ENCODE data around the gene IRF2BPL. TPM values are rescaled to one million over a fixed set of nuclear protein-coding genes. Genes with fewer than 3 reads are reported as not detected.
A peak's percentile ranks its signal among the peaks of the same experiment; 100 is the strongest.

The IRF2BPL gene
- total and polyA plus RNA-seq, 9 of the 15 experiments (the other 6 are each of a cell fraction or from before 2014, with no cell fraction given) = 0.52 to 21.6 (median 2.5) TPM

DNA sequence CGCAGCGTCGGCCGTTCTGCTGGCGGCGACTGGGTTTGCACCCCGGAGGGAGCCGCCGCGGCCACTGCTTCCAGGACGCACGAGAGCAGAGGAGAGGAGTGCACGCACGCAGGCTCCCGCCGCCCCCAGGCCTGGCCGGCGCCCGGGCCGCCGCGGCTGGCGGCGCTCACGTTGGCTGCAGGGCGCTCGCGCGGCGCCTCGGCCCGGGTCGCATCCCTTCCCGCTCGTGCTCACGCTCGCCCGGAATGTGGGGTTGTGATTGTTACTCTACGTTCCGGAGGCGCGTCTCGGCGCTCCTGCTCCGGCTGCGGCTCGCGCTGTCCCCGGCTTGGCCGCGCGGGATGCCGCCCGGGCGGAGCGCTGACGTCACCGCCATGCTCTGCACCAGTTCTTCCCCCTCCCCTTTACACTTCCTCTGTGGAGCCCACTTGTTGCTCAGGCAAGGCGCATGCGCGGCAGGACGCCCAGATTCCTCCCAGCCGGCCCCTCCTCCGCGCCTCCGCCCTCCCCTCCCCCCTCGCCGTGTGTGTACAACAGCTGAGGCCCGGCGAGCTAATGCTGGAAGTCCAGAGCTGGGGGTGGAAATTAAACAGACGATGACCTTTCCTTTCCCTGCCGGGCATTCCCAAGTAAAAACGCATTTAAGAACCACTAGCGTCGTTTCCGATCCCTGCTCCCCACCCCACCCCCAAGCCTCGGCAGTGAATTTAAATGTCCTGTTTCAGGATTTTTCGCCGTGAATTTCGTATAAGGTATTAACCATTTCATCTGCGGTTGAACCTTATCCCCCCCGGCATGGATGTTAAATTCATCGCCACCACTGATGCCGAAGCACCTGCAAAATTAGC, at the start of gene IRF2BPL (continued):
- TF ChIP-seq TAF9B (IDR thresholded peaks at IDR 0.05; ENCODE audit: partially characterized antibody) (peak; percentile 74), NFE2L1 (tag; IDR thresholded peaks at IDR 0.05; ENCODE audit: borderline replicate concordance, low read depth) (no peak), ZNF444 (CRISPR knock-in tag; IDR thresholded peaks at IDR 0.05) (no peak), ESRRB (CRISPR knock-in tag; IDR thresholded peaks at IDR 0.05; ENCODE audit: borderline replicate concordance) (no peak), CCAR2 (IDR thresholded peaks at IDR 0.05; ENCODE audit: low read depth, low read length) (no peak), RAD51 (IDR thresholded peaks at IDR 0.05; ENCODE audit: borderline replicate concordance, low read depth) (0 out of 2 replicates have a peak, but pooled peaks have one; percentile 20), POLR2G (IDR thresholded peaks at IDR 0.05; ENCODE audit: low read depth, low read length) (peak; percentile 81), FIP1L1 (IDR thresholded peaks at IDR 0.05; ENCODE audit: low read depth, low read length, poor library complexity, severe bottlenecking) (peak; percentile 29), SMARCA5 (IDR thresholded peaks at IDR 0.05) (no peak)
- TF ChIP-seq, protein P1, sequence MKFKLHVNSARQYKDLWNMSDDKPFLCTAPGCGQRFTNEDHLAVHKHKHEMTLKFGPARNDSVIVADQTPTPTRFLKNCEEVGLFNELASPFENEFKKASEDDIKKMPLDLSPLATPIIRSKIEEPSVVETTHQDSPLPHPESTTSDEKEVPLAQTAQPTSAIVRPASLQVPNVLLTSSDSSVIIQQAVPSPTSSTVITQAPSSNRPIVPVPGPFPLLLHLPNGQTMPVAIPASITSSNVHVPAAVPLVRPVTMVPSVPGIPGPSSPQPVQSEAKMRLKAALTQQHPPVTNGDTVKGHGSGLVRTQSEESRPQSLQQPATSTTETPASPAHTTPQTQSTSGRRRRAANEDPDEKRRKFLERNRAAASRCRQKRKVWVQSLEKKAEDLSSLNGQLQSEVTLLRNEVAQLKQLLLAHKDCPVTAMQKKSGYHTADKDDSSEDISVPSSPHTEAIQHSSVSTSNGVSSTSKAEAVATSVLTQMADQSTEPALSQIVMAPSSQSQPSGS (CRISPR knock-in tag; IDR thresholded peaks at IDR 0.05) = peak; percentile 90
- TF ChIP-seq, protein P2, sequence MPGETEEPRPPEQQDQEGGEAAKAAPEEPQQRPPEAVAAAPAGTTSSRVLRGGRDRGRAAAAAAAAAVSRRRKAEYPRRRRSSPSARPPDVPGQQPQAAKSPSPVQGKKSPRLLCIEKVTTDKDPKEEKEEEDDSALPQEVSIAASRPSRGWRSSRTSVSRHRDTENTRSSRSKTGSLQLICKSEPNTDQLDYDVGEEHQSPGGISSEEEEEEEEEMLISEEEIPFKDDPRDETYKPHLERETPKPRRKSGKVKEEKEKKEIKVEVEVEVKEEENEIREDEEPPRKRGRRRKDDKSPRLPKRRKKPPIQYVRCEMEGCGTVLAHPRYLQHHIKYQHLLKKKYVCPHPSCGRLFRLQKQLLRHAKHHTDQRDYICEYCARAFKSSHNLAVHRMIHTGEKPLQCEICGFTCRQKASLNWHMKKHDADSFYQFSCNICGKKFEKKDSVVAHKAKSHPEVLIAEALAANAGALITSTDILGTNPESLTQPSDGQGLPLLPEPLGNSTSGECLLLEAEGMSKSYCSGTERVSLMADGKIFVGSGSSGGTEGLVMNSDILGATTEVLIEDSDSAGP (CRISPR knock-in tag; IDR thresholded peaks at IDR 0.05) = no peak
- TF ChIP-seq, protein P3, sequence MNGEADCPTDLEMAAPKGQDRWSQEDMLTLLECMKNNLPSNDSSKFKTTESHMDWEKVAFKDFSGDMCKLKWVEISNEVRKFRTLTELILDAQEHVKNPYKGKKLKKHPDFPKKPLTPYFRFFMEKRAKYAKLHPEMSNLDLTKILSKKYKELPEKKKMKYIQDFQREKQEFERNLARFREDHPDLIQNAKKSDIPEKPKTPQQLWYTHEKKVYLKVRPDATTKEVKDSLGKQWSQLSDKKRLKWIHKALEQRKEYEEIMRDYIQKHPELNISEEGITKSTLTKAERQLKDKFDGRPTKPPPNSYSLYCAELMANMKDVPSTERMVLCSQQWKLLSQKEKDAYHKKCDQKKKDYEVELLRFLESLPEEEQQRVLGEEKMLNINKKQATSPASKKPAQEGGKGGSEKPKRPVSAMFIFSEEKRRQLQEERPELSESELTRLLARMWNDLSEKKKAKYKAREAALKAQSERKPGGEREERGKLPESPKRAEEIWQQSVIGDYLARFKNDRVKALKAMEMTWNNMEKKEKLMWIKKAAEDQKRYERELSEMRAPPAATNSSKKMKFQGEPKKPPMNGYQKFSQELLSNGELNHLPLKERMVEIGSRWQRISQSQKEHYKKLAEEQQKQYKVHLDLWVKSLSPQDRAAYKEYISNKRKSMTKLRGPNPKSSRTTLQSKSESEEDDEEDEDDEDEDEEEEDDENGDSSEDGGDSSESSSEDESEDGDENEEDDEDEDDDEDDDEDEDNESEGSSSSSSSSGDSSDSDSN (IDR thresholded peaks at IDR 0.05; ENCODE audit: borderline replicate concordance in 1 of 2, low read depth in 2 of 2, low read length in 2 of 2) = peak; percentile 60 to 81; a peak in 3 of 4 replicates
- TF ChIP-seq, protein P4, sequence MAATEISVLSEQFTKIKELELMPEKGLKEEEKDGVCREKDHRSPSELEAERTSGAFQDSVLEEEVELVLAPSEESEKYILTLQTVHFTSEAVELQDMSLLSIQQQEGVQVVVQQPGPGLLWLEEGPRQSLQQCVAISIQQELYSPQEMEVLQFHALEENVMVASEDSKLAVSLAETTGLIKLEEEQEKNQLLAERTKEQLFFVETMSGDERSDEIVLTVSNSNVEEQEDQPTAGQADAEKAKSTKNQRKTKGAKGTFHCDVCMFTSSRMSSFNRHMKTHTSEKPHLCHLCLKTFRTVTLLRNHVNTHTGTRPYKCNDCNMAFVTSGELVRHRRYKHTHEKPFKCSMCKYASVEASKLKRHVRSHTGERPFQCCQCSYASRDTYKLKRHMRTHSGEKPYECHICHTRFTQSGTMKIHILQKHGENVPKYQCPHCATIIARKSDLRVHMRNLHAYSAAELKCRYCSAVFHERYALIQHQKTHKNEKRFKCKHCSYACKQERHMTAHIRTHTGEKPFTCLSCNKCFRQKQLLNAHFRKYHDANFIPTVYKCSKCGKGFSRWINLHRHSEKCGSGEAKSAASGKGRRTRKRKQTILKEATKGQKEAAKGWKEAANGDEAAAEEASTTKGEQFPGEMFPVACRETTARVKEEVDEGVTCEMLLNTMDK (IDR thresholded peaks at IDR 0.05; ENCODE audit: borderline replicate concordance, insufficient read depth, low read depth, low read length, poor library complexity, severe bottlenecking) = no peak
- TF ChIP-seq, protein P5, sequence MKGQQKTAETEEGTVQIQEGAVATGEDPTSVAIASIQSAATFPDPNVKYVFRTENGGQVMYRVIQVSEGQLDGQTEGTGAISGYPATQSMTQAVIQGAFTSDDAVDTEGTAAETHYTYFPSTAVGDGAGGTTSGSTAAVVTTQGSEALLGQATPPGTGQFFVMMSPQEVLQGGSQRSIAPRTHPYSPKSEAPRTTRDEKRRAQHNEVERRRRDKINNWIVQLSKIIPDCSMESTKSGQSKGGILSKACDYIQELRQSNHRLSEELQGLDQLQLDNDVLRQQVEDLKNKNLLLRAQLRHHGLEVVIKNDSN (CRISPR knock-in tag; IDR thresholded peaks at IDR 0.05) = no peak

Measured in K562 (cell line).